ENCODE measurements around the gene TMTC2. TPM values are rescaled to one million over a fixed set of nuclear protein-coding genes. Genes with fewer than 3 reads are reported as not detected.

TMTC2 gene
- total RNA-seq, 1 donor from 2014 or later: 37.9 TPM

GRCh38 chr12:82994117-82994516 lies 307.4 kb downstream of the TMTC2 start:
- no peak for DNase-seq
- Histone ChIP-seq H3K4me1 (no peaks in the 10 kb centered on the region), H3K36me3 (no peaks in the 10 kb centered on the region), H3K9me3 (no peaks in the 10 kb centered on the region), H3K27me3 (no peaks in the 10 kb centered on the region), H3K4me3 (no peak overlapping the region), H3K27ac (no peak overlapping the region)
- TF ChIP-seq CTCF (IDR thresholded peaks at IDR 0.05): no peak
- no peak for ATAC-seq
- intact Hi-C loops (cut with DNase I): no loop called here

GRCh38 chr12:82996168-82996812 lies 309.6 kb downstream of the TMTC2 start:
- TF ChIP-seq CTCF (IDR thresholded peaks at IDR 0.05): no peak
- Histone ChIP-seq H3K9me3 (no peaks in the 10 kb centered on the region), H3K27me3 (no peaks in the 10 kb centered on the region), H3K36me3 (no peaks in the 10 kb centered on the region), H3K27ac (no peak overlapping the region), H3K4me3 (no peak overlapping the region), H3K4me1 (no peaks in the 10 kb centered on the region)
- intact Hi-C loops (cut with DNase I): no loop called here
- DNase-seq (no peak), ATAC-seq (no peak)

- no peaks in the 10 kb centered on the region for H3K27me3 ChIP-seq
- ATAC-seq (no peak), DNase-seq (no peak)
- no peak overlapping the region for H3K27ac ChIP-seq
- no peak for TF ChIP-seq CTCF (IDR thresholded peaks at IDR 0.05)
- H3K4me3 ChIP-seq: no peak overlapping the region
- no peaks in the 10 kb centered on the region for H3K4me1 ChIP-seq
- no peaks in the 10 kb centered on the region for H3K9me3 ChIP-seq
- H3K36me3 ChIP-seq: no peaks in the 10 kb centered on the region
- intact Hi-C loops (cut with DNase I): no loop called here
These were observed 311.8 kb downstream of the TMTC2 start for GRCh38 chr12:82998509-82998908.

GRCh38 chr12:83003026-83003425 lies 316.3 kb downstream of the TMTC2 start:
- Histone ChIP-seq H3K4me3 (no peak overlapping the region), H3K9me3 (no peaks in the 10 kb centered on the region), H3K27me3 (no peaks in the 10 kb centered on the region), H3K27ac (no peak overlapping the region), H3K4me1 (no peaks in the 10 kb centered on the region), H3K36me3 (no peaks in the 10 kb centered on the region)
- ATAC-seq (no peak), DNase-seq (no peak)
- no peak for TF ChIP-seq CTCF (IDR thresholded peaks at IDR 0.05)
- intact Hi-C loops (cut with DNase I): no loop called here

- DNase-seq (no peak), ATAC-seq (no peak)
- no peaks in the 10 kb centered on the region for H3K36me3 ChIP-seq
- intact Hi-C loops (cut with DNase I): no loop called here
- H3K4me1 ChIP-seq: no peaks in the 10 kb centered on the region
- no peak for TF ChIP-seq CTCF (IDR thresholded peaks at IDR 0.05)
- no peaks in the 10 kb centered on the region for H3K9me3 ChIP-seq
- no peak overlapping the region for H3K27ac ChIP-seq
- no peaks in the 10 kb centered on the region for H3K27me3 ChIP-seq
- no peak overlapping the region for H3K4me3 ChIP-seq
These were observed 319.0 kb downstream of the TMTC2 start for GRCh38 chr12:83005534-83006197.

Data from upper lobe of right lung (tissue), 1 donor.